ENCODE results near the gene CPD.
"Not testable (repeated sequence)": the region's sequence is repeated elsewhere in the genome, so short reads cannot be mapped to it uniquely, and the experiment has no call there.

Gene CPD

DNA sequence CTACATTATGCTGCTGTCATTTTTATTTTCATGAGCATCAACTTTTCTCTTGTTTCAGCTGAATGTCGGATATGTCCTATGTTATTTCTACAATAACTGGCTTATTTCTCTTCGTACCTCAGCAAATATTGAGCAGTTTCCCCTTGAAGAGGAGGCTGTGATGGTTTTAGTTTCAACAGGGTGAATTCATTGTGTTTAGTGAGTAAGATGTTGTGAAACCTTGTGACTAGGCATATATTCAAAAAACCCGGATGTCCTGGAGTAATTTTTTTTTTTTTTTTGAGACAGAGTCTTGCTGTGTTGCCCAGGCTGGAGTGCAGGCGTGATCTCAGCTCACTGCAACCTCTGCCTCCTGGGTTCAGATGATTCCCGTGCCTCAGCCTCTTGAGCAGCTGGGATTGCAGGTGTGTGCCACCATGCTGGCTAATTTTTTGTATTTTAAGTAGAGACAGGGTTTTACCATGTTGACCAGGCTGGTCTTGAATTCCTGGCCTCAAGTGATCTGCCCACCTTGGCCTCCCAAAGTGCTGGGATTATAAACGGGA, 11.1 kb downstream of the CPD start:
- DNase-seq = no peak

DNA sequence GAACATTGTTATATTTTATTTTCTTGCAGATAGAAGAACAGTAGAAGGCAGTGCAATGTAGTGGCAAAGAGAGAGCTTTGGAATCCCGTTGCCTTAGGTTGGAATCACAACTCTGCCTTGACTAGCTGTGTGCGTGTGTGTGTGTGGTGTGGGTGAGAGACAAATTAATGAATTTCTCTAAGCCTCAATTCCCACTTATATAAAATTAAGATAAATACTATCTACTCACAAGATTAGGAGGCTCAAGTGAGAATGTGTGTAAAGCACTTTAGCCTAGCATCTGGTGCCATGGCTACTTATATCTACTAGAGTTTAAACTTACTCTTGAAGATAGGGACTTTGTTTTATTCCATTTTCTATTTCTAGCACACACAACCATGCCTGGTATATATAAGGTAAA, 12.8 kb downstream of the CPD start:
- no peak for DNase-seq

GRCh38 chr17:30393491-30393890, 14.8 kb downstream of the CPD start:
- no peak for DNase-seq

DNA sequence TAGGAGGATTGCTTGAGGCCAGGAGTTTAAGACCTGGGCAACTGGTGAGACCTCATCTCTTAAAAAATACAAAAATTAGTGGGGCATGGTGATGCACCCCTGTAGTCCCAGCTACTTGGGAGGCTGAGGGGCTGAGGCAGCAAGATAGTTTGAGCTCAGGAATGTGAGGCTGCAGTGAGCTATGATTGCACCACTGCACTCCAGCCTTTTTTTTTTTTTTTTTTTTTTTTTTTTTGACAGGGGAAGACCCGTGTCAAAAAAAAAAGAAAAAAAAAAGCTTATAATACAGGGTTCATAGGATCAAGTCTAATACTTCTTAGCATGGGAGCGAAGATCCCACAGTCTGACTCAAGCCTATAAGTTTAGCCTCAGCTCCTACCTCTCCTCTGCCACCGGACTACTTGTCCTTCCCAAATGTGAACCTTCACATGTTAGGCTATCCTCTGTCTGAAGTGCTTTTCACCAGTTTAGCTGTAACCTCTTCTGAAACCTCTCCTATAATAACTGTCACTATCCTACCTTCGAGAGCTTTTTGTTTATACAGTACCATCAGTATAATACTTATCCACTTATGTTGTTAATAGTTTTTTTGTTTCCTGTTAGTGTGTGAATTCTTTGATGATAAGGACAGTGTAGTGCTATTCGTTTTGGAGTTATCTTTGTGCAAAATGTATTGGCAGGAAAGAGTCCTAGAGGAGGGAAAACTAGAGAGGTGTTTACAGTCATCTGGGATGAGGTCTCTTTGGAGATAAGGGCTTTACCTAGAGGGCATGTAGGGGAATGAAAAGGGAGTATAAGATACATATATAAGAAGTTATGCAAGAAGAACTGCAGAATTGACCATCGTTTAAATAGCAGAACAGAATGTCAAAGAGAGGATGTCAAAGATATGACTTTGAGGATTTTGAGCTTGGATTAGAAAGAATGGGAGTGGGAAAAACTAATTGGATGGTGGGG, 15.5 kb downstream of the CPD start:
- DNase-seq = no peak

DNA sequence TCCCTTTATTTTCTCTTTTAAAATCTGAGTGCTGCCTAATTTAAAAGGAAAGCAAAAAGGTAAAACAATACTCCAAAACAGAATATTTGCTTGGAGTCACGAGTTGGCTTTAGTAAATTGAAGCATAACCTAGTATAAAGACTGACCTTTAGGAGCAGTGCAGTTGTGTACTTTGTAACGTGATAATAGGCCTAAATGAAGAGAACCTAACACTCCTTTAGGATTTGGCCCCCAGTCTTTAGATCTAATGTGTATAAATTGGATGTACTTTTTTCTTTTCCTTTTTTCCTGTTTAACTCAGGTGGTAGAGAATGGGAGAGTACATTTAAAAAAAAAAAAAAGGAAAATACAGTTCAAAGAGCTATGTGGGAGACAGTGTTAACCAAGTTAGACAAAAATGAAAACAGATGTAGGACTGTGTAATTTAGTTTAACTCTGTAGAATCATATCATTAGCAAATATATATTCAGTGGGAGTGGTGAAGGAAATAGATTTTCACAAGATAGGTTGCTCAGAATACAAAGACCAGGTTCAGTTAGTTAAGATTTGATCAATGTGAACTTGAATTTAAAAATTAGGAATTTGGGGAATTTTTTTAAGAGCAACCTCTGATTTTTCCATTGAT, 16.8 kb downstream of the CPD start:
- no peak for DNase-seq

GRCh38 chr17:30396129-30396528, 17.4 kb downstream of the CPD start:
- DNase-seq = no peak

DNA sequence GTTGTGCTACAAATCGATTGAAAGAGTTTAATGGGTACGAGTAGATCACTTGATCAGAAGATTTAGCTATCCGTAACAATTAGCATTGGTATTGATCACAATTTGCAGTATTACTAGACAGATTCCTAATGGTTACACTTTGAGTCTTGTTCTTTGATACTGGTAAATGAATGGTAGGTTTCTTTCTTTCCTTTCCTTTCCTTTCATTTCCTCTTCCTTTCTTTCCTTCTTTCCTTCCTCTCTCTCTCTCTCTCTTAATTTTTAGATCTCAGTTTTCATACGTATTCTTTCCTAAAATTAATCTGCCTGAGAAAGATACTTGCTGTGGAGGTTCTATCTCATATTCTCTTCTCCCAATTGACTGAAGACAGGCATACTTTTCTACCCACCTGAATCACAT, 17.9 kb downstream of the CPD start:
- DNase-seq = no peak

DNA sequence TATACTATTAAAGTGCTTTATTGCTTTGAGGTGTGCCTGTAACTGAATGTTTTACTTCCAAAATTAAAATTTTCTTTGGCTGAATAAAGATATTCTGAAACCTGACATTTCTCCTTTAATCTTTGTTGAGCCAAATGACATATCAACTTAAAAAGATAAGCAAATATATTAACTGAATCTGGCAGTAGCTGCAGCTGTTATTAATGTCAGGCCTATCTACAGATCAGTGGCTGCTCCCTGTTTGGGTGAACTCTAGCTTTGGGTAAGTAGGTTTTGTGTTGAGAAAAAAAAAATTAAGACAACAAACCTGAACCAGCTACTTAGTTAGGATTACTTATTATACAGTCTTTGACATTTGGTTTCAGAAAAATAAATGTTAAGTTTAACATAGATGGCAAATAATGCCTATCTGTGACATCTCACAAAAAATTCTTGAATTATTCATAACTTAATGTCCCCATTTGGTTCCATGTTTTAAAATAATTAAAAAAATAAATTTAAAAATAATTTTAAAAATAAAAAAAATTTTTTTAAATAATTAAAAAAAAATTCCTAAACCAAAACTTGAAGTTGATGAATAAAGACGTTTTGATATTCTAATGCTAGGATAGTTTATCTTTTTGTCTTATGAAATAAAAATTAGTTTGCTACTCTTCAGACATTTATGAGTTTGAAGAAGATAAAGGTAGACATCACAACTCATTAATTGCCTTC, 19.8 kb downstream of the CPD start:
- no peak for DNase-seq

- DNase-seq = no peak
These were observed 22.4 kb downstream of the CPD start for GRCh38 chr17:30401097-30401496.

GRCh38 chr17:30405161-30405560, 26.4 kb downstream of the CPD start:
- no peak for DNase-seq

DNA sequence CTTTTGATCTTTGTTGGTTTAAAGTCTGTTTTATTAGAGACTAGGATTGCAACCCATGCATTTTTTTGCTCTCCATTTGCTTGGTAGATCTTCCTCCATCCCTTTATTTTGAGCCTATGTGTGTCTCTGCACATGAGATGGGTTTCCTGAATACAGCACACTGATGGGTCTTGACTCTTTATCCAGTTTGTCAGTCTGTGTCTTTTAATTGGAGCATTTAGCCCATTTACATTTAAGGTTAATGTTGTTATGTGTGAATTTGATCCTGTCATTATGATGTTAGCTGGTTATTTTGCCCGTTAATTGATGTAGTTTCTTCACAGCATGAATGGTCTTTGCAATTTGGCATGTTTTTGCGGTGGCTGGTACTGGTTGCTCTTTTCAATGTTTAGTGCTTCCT, 31.9 kb downstream of the CPD start:
- not testable (repeated sequence) for DNase-seq

DNA sequence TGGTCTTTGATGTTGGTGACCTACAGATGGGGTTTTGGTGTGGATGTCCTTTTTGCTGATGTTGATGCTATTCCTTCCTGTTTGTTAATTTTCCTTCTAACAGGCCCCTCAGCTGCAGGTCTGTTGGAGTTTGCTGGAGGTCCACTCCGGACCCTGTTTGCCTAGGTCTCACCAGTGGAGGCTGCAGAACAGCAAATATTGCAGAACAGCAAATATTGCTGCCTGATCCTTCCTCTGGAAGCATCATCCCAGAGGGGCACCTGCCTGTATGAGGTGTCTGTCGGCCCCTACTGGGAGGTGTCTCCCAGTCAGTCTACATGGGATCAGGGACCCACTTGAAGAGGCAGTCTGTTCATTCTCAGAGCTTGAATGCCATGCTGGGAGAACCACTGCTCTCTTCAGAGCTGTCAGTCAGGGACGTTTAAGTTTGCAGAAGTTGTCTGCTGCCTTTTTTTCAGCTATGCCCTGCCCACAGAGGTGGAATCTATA, 33.3 kb downstream of the CPD start:
- DNase-seq = not testable (repeated sequence)

DNA sequence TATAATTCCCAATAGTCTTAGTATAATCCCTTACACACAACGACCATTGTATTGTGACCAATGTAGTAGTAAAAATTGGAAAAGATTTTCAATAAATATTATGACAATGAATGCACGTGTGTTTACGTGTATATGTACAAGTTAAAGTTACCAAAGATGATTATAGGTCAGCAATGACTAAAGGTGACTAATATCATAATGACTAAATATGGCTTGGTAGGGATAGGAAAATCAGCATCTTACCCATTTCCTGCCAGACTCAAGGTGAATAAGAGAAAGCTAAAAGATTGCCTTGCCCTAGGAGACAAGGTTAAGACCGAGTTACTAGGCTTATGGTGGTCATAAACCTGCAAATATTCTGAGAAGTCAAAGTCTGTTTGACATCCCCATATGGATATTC, 34.4 kb downstream of the CPD start:
- DNase-seq = no peak

DNA sequence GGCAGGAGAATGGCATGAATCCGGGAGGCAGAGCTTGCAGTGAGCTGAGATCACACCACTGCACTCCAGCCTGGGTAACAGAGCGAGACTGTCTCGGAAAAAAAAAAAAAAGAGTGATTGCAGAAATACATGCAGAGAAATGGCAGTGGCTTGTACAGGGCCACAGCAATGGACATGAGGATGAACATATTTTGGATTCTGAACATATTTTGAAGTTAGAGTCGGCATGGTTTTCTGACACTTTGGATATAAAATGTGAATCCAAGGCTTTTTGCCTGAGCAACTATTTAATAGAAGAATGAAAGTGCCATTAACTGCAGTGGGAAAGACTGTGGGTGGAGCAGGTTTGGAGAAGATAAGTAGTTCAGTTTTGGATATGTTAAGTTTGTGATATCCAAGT, 35.8 kb downstream of the CPD start:
- no peak for DNase-seq

DNA sequence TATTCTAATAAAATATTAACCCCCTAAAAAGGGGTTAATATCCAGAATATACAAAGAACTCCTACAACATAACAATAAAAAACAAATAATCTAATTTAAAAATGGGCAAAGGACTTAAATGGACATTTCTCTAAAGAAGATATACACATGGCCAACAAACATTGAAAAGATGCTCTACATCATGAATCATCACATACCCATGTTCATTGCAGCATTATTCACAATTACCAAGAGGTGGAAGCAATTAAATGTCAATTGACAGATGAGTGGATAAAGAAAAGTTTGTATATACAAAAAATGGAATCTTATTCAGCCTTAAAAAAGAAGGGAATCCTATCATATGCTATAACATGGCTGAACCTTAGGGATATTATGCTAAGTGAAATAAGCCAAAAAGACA, 36.8 kb downstream of the CPD start:
- DNase-seq = no peak

DNA sequence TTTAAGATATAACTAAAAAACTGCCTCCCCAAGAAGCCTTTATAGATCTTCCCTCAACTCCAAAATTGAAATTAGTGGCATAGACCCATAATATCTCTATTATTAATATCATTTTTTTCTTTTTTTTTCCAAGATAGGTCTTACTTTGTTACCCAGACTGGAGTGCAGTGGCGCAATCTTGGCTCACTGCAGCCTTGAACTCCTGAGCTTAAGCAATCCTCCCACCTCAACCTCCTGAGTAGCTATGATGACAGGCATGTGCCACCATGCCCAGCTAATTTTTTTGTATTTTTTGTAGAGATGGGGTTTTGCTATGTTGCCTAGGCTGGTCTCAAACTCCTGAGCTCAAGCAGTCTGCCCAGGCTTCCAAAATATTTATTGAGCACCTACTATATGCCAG, 39.3 kb downstream of the CPD start:
- not testable (repeated sequence) for DNase-seq

GRCh38 chr17:30421592-30421991, 42.9 kb downstream of the CPD start:
- DNase-seq = no peak

DNA sequence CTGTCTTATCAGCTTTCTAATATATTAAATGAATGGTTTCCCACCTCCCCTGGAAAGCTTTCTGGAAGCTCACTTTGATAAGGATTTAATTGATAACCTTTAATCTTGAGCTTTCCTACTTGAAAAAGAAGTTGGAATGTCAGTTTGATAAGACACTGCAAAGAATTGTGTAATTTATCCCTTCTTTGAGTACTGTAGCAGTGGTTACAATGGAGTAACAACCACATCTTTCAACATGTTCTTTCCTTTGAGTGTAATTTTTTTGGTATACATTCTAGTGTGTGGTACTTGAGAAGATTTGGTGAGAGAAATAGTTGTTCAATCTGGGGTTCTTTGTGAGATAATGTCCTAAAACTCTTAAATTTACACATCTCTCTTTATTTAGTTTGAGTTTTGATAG, 43.4 kb downstream of the CPD start:
- no peak for DNase-seq

GRCh38 chr17:30424471-30424870, 45.7 kb downstream of the CPD start:
- DNase-seq = no peak

GRCh38 chr17:30426292-30426691, 47.6 kb downstream of the CPD start:
- DNase-seq = no peak

GRCh38 chr17:30427611-30428010, 48.9 kb downstream of the CPD start:
- no peak for DNase-seq

GRCh38 chr17:30429155-30429554, 50.4 kb downstream of the CPD start:
- DNase-seq = no peak

- DNase-seq = no peak
These were observed 54.8 kb downstream of the CPD start for GRCh38 chr17:30433514-30433913.

All from CD4-positive, alpha-beta T cell treated with Interleukin-17A for 4 hours (primary cell).